D721Med (cell line): ENCODE measurements around the gene HCRTR2.

Experiments
- DNase-seq: peaks from one replicate; pipeline ENCODE4 v3.0.0; 2011; ENCODE audit warnings: low spot score; ENCODE audit not compliant: insufficient read length
- FAIRE-seq: peaks from 2 replicates; lab custom pipeline; 2011; peaks lifted over from hg19 to GRCh38; lab: Jason Lieb, UNC
- CTCF ChIP-seq: IDR thresholded peaks from 2 replicates; pipeline ENCODE4 v1.5.1; 2012; ENCODE audit warnings: mild to moderate bottlenecking, control low read depth; ENCODE audit not compliant: insufficient read depth; ENCODE audit errors: missing control alignments

The HCRTR2 gene

GRCh38 chr6:55260181-55260580 is 85.9 kb downstream of the HCRTR2 start:
- FAIRE-seq (no peak), DNase-seq (no peak)
- no peak for TF ChIP-seq CTCF

GRCh38 chr6:55265409-55266114 is 91.2 kb downstream of the HCRTR2 start:
- no peak for DNase-seq
- TF ChIP-seq CTCF: no peak
- FAIRE-seq: no peak

- no peak for TF ChIP-seq CTCF
- no peak for DNase-seq
- FAIRE-seq: no peak
Observed at GRCh38 chr6:55266896-55267295, 92.6 kb downstream of the HCRTR2 start.

GRCh38 chr6:55276745-55277530 is 102.6 kb downstream of the HCRTR2 start:
- TF ChIP-seq CTCF: peak; percentile 89
- FAIRE-seq (peak; percentile 85), DNase-seq (no peak)

- no peak for DNase-seq
- no peak for TF ChIP-seq CTCF
- FAIRE-seq: no peak
Observed at GRCh38 chr6:55277646-55278045, 103.3 kb downstream of the HCRTR2 start.

- FAIRE-seq: peak; percentile 48
- no peak for TF ChIP-seq CTCF
- no peak for DNase-seq
Observed at GRCh38 chr6:55281215-55281614, 106.9 kb downstream of the HCRTR2 start.

- TF ChIP-seq CTCF: no peak
- no peak for FAIRE-seq
- no peak for DNase-seq
Observed at GRCh38 chr6:55282115-55282514, 107.8 kb downstream of the HCRTR2 start.
